HEK293 (cell line): ENCODE data around the gene KCTD7.
"Not testable (repeated sequence)": the region's sequence is repeated elsewhere in the genome, so short reads cannot be mapped to it uniquely, and the experiment has no call there.

Experiments
- CTCF ChIA-PET: fragments of 350-600 bp; formaldehyde crosslinking; extraction: SDS; loops from one replicate; lab custom pipeline; 2021; ENCODE audit warnings: antibody characterized with exemption; lab: Yijun Ruan, JAX
- POLR2A ChIA-PET: fragments of 300-600 bp; formaldehyde crosslinking; extraction: SDS; loops from one replicate; lab custom pipeline; 2020; ENCODE audit warnings: antibody characterized with exemption, inconsistent platforms; lab: Yijun Ruan, JAX
- H3K27ac ChIP-seq: fragments of 200-500 bp; sonication (Bioruptor generic); 2 replicates; pipeline ENCODE4 v1.5.1; 2014; ENCODE audit warnings: low read depth, low read length, control low read depth, inconsistent platforms; ENCODE audit errors: extremely low read depth
- H3K36me3 ChIP-seq, 2 experiments: fragments of 200-500 bp in 1 of 2; sonication (Bioruptor generic) in 1 of 2; 1 replicate in 1 of 2; 2 replicates in 1 of 2; pipeline ENCODE4 v1.5.1; 2014 to 2017; ENCODE audit warnings: inconsistent platforms in 2 of 2, low read length in 2 of 2; ENCODE audit not compliant: control insufficient read depth in 2 of 2, insufficient read depth in 1 of 2
- H3K4me1 ChIP-seq: fragments of 200-500 bp; sonication (Bioruptor generic); 2 replicates; pipeline ENCODE4 v1.5.1; 2014; ENCODE audit warnings: mild to moderate bottlenecking, low read length, inconsistent platforms; ENCODE audit not compliant: control insufficient read depth, insufficient read depth
- H3K4me3 ChIP-seq: 2 replicates; pipeline ENCODE4 v1.5.1; 2011; ENCODE audit warnings: low read depth, mild to moderate bottlenecking, control low read depth, low read length, moderate library complexity
- H3K9me3 ChIP-seq: fragments of 200-500 bp; sonication (Bioruptor generic); 2 replicates; pipeline ENCODE4 v1.5.1; 2014; ENCODE audit warnings: low read depth, low read length, inconsistent platforms; ENCODE audit not compliant: control insufficient read depth, insufficient read depth
- GLIS2 ChIP-seq: fragments of 450-650 bp; formaldehyde crosslinking; IDR thresholded peaks from 2 replicates; pipeline ENCODE4 v1.5.1; 2016; ENCODE audit warnings: missing biosample characterization, missing genetic modification characterization
- PRDM1 ChIP-seq: fragments of 450-650 bp; formaldehyde crosslinking; IDR thresholded peaks from 2 replicates; pipeline ENCODE4; 2016; ENCODE audit warnings: missing biosample characterization, missing genetic modification characterization
- SCRT2 ChIP-seq: fragments of 450-650 bp; formaldehyde crosslinking; IDR thresholded peaks from 2 replicates; pipeline ENCODE4 v1.5.1; 2016; ENCODE audit warnings: missing biosample characterization, missing genetic modification characterization
- YY2 ChIP-seq: fragments of 450-650 bp; formaldehyde crosslinking; IDR thresholded peaks from 2 replicates; pipeline ENCODE4 v1.5.1; 2016; ENCODE audit warnings: missing biosample characterization, missing genetic modification characterization
- ZIC2 ChIP-seq: fragments of 450-650 bp; formaldehyde crosslinking; IDR thresholded peaks from 2 replicates; pipeline ENCODE4 v1.5.1; 2016; ENCODE audit warnings: missing biosample characterization, missing genetic modification characterization
- ZNF10 ChIP-seq: fragments of 450-650 bp; formaldehyde crosslinking; IDR thresholded peaks from 2 replicates; pipeline ENCODE4 v1.5.1; 2017; ENCODE audit warnings: missing biosample characterization, missing genetic modification characterization
- ZNF155 ChIP-seq: fragments of 450-650 bp; formaldehyde crosslinking; IDR thresholded peaks from 2 replicates; pipeline ENCODE4 v1.5.1; 2016; ENCODE audit warnings: missing biosample characterization, missing genetic modification characterization
- ZNF175 ChIP-seq: fragments of 450-650 bp; formaldehyde crosslinking; IDR thresholded peaks from 2 replicates; pipeline ENCODE4 v1.5.1; 2016; ENCODE audit warnings: missing biosample characterization, missing genetic modification characterization
- ZNF211 ChIP-seq: fragments of 450-650 bp; formaldehyde crosslinking; IDR thresholded peaks from 2 replicates; pipeline ENCODE4 v1.5.1; 2016; ENCODE audit warnings: low read depth, missing biosample characterization, missing genetic modification characterization
- ZNF23 ChIP-seq: fragments of 450-650 bp; formaldehyde crosslinking; IDR thresholded peaks from 2 replicates; pipeline ENCODE4 v1.5.1; 2016; ENCODE audit warnings: missing biosample characterization, missing genetic modification characterization, borderline replicate concordance
- ZNF324 ChIP-seq: fragments of 450-650 bp; formaldehyde crosslinking; IDR thresholded peaks from 2 replicates; pipeline ENCODE4 v1.5.1; 2016; ENCODE audit warnings: missing biosample characterization, missing genetic modification characterization
- ZNF548 ChIP-seq: fragments of 450-650 bp; formaldehyde crosslinking; IDR thresholded peaks from 2 replicates; pipeline ENCODE4 v1.5.1; 2016; ENCODE audit warnings: missing biosample characterization, missing genetic modification characterization
- ZNF560 ChIP-seq: fragments of 450-650 bp; formaldehyde crosslinking; IDR thresholded peaks from 2 replicates; pipeline ENCODE4 v1.5.1; 2017; ENCODE audit warnings: missing biosample characterization, missing genetic modification characterization, borderline replicate concordance
- ZNF585B ChIP-seq: fragments of 450-650 bp; formaldehyde crosslinking; IDR thresholded peaks from 2 replicates; pipeline ENCODE4 v1.5.1; 2016; ENCODE audit warnings: missing biosample characterization, missing genetic modification characterization
- ZNF629 ChIP-seq: fragments of 450-650 bp; formaldehyde crosslinking; IDR thresholded peaks from 2 replicates; pipeline ENCODE4 v1.5.1; 2017; ENCODE audit warnings: missing biosample characterization, missing genetic modification characterization
- ZNF639 ChIP-seq: fragments of 450-650 bp; formaldehyde crosslinking; IDR thresholded peaks from 2 replicates; pipeline ENCODE4 v1.5.1; 2016; ENCODE audit warnings: missing biosample characterization, missing genetic modification characterization
- ZNF76 ChIP-seq: fragments of 450-650 bp; formaldehyde crosslinking; IDR thresholded peaks from 2 replicates; pipeline ENCODE4; 2016; ENCODE audit warnings: low read depth, missing biosample characterization, missing genetic modification characterization, borderline replicate concordance
- ZSCAN4 ChIP-seq: fragments of 450-650 bp; formaldehyde crosslinking; IDR thresholded peaks from 2 replicates; pipeline ENCODE4 v1.5.1; 2017; ENCODE audit warnings: missing biosample characterization, missing genetic modification characterization
- TF ChIP-seq, protein P1 (sequence below): fragments of 450-650 bp; formaldehyde crosslinking; conservative IDR thresholded peaks from 2 replicates; pipeline ENCODE4 v1.5.1; 2016; ENCODE audit warnings: low read depth, missing biosample characterization, missing genetic modification characterization
- TF ChIP-seq, protein P2 (sequence below): fragments of 450-650 bp; formaldehyde crosslinking; IDR thresholded peaks from 2 replicates; pipeline ENCODE4 v1.5.1; 2017; ENCODE audit warnings: missing biosample characterization, missing genetic modification characterization
- TF ChIP-seq, protein P3 (sequence below): fragments of 450-650 bp; formaldehyde crosslinking; IDR thresholded peaks from 2 replicates; pipeline ENCODE4 v1.5.1; 2016; ENCODE audit warnings: missing biosample characterization, missing genetic modification characterization
- TF ChIP-seq, protein P4 (sequence below): fragments of 450-650 bp; formaldehyde crosslinking; IDR thresholded peaks from 2 replicates; pipeline ENCODE4 v1.5.1; 2017; ENCODE audit warnings: missing biosample characterization, missing genetic modification characterization

Gene KCTD7

GRCh38 chr7:66683770-66684123 is 55.1 kb downstream of the KCTD7 start:
- no peaks in the 10 kb centered on the region; a peak in 1 of 3 replicates for H3K36me3 ChIP-seq
- no peak overlapping the region for H3K27ac ChIP-seq
- POLR2A ChIA-PET, result interaction anchor here (1.8 kb wide), 1 partner anchor 57 kb away, joined by 4 read pairs; the partner anchor contains the start of gene RABGEF1
- TF ChIP-seq ZNF639 (tag by site-specific recombination) (no peak), ZNF629 (no peak), ZNF76 (tag by site-specific recombination) (no peak), YY2 (tag by site-specific recombination) (no peak), ZNF10 (tag by site-specific recombination) (no peak), ZNF324 (tag by site-specific recombination) (no peak)
- TF ChIP-seq, protein P1, sequence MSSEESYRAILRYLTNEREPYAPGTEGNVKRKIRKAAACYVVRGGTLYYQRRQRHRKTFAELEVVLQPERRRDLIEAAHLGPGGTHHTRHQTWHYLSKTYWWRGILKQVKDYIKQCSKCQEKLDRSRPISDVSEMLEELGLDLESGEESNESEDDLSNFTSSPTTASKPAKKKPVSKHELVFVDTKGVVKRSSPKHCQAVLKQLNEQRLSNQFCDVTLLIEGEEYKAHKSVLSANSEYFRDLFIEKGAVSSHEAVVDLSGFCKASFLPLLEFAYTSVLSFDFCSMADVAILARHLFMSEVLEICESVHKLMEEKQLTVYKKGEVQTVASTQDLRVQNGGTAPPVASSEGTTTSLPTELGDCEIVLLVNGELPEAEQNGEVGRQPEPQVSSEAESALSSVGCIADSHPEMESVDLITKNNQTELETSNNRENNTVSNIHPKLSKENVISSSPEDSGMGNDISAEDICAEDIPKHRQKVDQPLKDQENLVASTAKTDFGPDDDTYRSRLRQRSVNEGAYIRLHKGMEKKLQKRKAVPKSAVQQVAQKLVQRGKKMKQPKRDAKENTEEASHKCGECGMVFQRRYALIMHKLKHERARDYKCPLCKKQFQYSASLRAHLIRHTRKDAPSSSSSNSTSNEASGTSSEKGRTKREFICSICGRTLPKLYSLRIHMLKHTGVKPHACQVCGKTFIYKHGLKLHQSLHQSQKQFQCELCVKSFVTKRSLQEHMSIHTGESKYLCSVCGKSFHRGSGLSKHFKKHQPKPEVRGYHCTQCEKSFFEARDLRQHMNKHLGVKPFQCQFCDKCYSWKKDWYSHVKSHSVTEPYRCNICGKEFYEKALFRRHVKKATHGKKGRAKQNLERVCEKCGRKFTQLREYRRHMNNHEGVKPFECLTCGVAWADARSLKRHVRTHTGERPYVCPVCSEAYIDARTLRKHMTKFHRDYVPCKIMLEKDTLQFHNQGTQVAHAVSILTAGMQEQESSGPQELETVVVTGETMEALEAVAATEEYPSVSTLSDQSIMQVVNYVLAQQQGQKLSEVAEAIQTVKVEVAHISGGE (tag by site-specific recombination), result no peak
- TF ChIP-seq, protein P2, sequence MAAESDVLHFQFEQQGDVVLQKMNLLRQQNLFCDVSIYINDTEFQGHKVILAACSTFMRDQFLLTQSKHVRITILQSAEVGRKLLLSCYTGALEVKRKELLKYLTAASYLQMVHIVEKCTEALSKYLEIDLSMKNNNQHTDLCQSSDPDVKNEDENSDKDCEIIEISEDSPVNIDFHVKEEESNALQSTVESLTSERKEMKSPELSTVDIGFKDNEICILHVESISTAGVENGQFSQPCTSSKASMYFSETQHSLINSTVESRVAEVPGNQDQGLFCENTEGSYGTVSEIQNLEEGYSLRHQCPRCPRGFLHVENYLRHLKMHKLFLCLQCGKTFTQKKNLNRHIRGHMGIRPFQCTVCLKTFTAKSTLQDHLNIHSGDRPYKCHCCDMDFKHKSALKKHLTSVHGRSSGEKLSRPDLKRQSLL (tag by site-specific recombination), result no peak
- TF ChIP-seq, all 188 proteins: peak for 0
- H3K9me3 ChIP-seq, result no peaks in the 10 kb centered on the region
- CTCF ChIA-PET, result interaction anchor here (0.6 kb wide), 1 partner anchor 699 kb away, joined by 6 read pairs; no protein-coding TSS in a partner anchor
- no peaks in the 10 kb centered on the region for H3K4me1 ChIP-seq
- no peak overlapping the region for H3K4me3 ChIP-seq

- POLR2A ChIA-PET, H3K9me3 ChIP-seq, H3K36me3 ChIP-seq, CTCF ChIA-PET, H3K4me1 ChIP-seq, H3K4me3 ChIP-seq, H3K27ac ChIP-seq: not testable (repeated sequence)
Observed at GRCh38 chr7:66685663-66686062, 57.0 kb downstream of the KCTD7 start.

DNA sequence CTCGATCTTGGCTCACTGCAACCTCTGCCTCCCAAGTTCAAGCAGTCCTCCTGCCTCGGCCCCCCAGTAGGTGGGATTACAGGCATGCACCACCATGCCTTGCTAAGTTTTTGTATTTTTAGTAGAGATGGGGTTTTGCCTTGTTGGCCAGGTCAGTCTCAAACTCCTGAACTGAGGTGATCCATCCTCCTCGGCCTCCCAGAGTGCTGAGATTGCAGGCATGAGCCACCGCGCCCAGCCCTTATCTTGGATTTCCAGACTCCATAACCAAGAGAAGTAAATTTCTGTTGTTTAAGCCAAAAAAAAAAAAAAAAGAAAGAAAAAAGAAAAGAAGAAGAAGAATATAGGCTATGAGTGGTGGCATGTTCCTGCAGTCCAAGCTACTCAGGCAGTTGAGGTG is 58.5 kb downstream of the KCTD7 start:
- no peaks in the 10 kb centered on the region; a peak in 1 of 3 replicates for H3K36me3 ChIP-seq
- H3K4me1 ChIP-seq, result no peaks in the 10 kb centered on the region
- ChIA-PET CTCF (no interaction called here), POLR2A (no interaction called here)
- H3K9me3 ChIP-seq, result no peaks in the 10 kb centered on the region
- no peak overlapping the region for H3K27ac ChIP-seq
- no peak overlapping the region for H3K4me3 ChIP-seq
- TF ChIP-seq, protein P3, sequence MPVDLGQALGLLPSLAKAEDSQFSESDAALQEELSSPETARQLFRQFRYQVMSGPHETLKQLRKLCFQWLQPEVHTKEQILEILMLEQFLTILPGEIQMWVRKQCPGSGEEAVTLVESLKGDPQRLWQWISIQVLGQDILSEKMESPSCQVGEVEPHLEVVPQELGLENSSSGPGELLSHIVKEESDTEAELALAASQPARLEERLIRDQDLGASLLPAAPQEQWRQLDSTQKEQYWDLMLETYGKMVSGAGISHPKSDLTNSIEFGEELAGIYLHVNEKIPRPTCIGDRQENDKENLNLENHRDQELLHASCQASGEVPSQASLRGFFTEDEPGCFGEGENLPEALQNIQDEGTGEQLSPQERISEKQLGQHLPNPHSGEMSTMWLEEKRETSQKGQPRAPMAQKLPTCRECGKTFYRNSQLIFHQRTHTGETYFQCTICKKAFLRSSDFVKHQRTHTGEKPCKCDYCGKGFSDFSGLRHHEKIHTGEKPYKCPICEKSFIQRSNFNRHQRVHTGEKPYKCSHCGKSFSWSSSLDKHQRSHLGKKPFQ, result no peak
- TF ChIP-seq ZNF548 (tag by site-specific recombination) (no peak), ZIC2 (tag by site-specific recombination) (no peak), ZSCAN4 (tag by site-specific recombination) (no peak), ZNF175 (tag by site-specific recombination) (no peak), ZNF211 (no peak), PRDM1 (no peak), ZNF23 (no peak), SCRT2 (no peak), GLIS2 (tag by site-specific recombination) (no peak), ZNF585B (tag by site-specific recombination) (no peak), ZNF155 (tag by site-specific recombination) (no peak), ZNF560 (tag by site-specific recombination) (no peak)
- TF ChIP-seq, protein P4, sequence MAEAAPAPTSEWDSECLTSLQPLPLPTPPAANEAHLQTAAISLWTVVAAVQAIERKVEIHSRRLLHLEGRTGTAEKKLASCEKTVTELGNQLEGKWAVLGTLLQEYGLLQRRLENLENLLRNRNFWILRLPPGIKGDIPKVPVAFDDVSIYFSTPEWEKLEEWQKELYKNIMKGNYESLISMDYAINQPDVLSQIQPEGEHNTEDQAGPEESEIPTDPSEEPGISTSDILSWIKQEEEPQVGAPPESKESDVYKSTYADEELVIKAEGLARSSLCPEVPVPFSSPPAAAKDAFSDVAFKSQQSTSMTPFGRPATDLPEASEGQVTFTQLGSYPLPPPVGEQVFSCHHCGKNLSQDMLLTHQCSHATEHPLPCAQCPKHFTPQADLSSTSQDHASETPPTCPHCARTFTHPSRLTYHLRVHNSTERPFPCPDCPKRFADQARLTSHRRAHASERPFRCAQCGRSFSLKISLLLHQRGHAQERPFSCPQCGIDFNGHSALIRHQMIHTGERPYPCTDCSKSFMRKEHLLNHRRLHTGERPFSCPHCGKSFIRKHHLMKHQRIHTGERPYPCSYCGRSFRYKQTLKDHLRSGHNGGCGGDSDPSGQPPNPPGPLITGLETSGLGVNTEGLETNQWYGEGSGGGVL (tag by site-specific recombination), result no peak
